Measurements from ENCODE around the gene MYCN.

MYCN gene

DNA sequence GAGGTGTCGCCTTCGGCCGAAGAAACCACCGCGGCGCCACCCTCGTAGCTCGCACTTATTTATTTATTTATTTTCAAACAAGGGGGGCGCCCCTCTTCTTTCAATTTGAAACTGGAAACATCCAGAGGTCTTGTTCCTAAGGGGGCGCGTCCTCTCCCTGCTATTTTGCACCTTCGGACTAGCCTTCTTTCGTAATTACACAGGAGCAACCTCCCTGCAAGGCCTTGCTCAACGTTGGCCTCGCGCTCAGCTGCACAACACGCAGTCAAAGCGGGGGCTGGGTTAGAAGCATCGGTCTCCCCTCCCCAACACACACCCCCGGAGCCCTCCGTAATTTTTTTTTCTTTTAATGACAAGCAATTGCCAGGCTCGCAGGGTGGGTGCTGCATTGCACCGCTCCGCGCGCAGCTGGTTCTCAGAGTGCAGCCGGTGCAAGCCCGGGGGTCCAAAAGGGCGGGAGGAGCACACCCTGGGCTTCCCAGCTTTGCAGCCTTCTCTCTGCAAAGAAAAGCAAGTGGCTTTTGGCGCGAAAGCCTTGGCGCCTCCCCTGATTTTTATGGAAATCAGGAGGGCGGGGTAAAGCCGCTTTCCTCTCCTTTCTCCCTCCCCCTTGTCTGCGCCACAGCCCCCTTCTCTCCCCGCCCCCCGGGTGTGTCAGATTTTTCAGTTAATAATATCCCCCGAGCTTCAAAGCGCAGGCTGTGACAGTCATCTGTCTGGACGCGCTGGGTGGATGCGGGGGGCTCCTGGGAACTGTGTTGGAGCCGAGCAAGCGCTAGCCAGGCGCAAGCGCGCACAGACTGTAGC is at the start of gene MYCN:
Gene MYCN (plus strand): TSS at position 697 of the 807 bp plus-strand sequence. CDS start 1,515 bp downstream, outside the sequence.
- peak; percentile 44 for DNase-seq
- peak within 1 kb of the TSS; percentile 33 for H3K27ac Mint-ChIP-seq
- H3K36me3 Mint-ChIP-seq: no peaks in the 10 kb centered on the region
- H3K27me3 Mint-ChIP-seq: peaks cover 79% of the 10 kb centered on the region
- no peaks in the 10 kb centered on the region for H3K9me3 Mint-ChIP-seq
- CTCF ChIA-PET: interaction anchor here (0.8 to 3.3 kb wide), 14 partner anchors 9 to 669 kb away, joined by 3 to 28 read pairs (median 4); no protein-coding TSS in a partner anchor
- peak within 1 kb of the TSS; percentile 59 for H3K4me3 Mint-ChIP-seq
- peaks cover 29% of the 10 kb centered on the region for H3K4me1 Mint-ChIP-seq

DNA sequence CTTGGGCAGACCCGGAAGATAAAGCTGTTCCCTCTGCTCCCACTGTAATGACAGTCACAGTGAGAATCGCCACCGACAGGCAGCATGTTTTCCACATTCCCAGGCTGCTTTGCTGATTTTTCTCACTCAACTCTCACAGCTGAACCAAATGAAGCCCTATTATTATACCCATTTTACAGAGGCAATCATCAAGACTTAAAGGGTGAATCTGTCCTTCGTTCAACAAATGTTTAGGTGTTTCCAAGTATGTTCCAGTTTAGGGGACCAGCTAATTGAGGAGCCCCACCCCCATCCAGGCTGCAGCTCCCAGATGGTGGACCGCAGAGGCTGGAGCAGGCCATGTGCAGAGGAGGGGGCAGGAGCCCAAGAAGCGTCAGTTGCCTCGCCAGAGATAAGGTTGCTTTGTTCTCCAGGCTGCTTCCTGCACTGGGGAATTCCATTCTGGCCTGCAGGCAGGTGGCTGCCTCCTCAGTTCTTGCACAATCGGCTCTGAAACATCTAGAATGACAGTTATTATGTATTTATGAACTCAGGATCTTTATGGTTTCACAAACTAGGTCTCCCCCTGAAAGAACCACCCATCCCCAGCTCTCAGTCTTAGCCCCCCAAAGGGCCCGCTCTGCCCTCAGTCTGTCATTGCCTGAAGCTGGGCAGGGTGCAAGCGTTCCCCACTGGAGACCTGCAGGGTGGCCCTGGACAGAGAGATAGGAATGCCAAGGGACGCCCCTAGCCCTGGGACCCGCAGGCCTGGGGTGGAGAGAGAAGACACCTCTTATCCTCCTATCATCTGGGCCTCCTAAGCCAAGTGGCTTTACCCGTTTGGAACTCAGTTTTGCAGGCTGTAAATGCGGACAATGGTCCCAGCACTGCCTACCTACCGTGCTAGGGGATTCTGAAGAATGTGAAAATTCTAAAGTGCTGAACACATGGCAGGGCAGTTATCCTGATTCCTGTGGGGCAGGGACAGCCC is 49.1 kb upstream of the MYCN start:
- Mint-ChIP-seq H3K9me3 (no peaks in the 10 kb centered on the region), H3K36me3 (no peaks in the 10 kb centered on the region), H3K4me3 (no peak overlapping the region), H3K4me1 (no peaks in the 10 kb centered on the region), H3K27ac (no peak overlapping the region), H3K27me3 (no peaks in the 10 kb centered on the region)
- CTCF ChIA-PET: no interaction called here
- no peak for DNase-seq

DNA sequence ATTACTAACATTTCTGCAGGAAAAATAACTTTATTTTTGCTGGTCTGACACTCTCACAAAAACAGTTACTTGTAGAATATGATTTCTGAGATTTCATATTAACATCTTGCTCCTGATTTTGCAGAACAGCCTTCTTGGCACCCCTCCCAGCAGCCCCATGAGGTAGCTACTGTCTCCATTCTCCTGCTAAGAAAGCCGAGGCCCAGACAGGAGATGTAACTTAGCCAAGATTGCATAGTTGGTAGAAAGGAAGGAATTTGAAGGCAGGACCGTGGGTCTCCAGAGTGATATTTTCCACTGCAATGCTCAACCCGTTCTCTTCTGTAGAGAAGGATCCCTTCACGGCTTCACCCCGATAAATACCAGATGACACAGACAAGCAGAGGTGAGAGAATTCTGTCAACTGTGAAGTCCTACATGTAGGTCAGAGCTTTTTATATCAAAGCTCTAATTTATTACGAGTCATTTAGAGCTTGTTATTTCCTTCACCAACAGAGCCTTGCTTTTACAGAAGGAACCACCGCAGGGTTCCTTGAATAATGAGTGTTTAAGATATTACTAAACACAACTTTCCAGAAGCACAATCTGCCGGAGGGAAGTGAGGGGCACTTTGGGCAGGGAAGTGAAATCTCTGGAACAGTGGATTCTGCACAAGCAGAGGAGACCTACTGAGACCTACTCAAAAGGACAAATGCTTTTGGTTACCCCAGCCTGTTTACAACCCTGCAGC is 48.0 kb upstream of the MYCN start:
- no peak overlapping the region for H3K4me3 Mint-ChIP-seq

DNA sequence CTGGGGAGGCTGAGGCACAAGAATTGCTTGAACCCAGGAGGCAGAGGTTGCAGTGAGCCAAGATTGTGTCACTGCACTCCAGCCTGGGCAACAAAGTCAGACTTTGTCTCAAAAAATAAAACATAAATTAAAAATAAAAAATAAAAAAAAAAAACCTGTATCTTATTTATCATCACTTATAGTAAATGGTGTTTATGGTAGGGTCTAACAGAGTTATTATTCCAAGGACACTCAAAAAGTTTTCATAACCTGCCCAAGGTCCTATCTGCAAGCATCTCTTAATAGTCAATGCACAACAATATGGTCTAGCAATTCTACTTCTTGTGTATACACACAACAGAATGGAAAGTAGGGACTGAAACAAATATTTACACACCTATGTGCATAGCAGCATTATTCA is 47.3 kb upstream of the MYCN start:
- Mint-ChIP-seq H3K36me3 (no peaks in the 10 kb centered on the region), H3K27me3 (no peaks in the 10 kb centered on the region), H3K4me3 (no peak overlapping the region), H3K4me1 (no peaks in the 10 kb centered on the region), H3K9me3 (peaks cover 3% of the 10 kb centered on the region), H3K27ac (no peak overlapping the region)
- no peak for DNase-seq
- CTCF ChIA-PET: interaction anchor here (0.7 kb wide), 1 partner anchor 1487 kb away, joined by 3 read pairs; no protein-coding TSS in a partner anchor

More for the DNA sequence above, 48.0 kb upstream of the MYCN start:
- Mint-ChIP-seq H3K4me1 (no peaks in the 10 kb centered on the region), H3K27me3 (no peaks in the 10 kb centered on the region), H3K9me3 (no peaks in the 10 kb centered on the region), H3K36me3 (no peaks in the 10 kb centered on the region), H3K27ac (no peak overlapping the region)
- CTCF ChIA-PET: no interaction called here
- DNase-seq: no peak

DNA sequence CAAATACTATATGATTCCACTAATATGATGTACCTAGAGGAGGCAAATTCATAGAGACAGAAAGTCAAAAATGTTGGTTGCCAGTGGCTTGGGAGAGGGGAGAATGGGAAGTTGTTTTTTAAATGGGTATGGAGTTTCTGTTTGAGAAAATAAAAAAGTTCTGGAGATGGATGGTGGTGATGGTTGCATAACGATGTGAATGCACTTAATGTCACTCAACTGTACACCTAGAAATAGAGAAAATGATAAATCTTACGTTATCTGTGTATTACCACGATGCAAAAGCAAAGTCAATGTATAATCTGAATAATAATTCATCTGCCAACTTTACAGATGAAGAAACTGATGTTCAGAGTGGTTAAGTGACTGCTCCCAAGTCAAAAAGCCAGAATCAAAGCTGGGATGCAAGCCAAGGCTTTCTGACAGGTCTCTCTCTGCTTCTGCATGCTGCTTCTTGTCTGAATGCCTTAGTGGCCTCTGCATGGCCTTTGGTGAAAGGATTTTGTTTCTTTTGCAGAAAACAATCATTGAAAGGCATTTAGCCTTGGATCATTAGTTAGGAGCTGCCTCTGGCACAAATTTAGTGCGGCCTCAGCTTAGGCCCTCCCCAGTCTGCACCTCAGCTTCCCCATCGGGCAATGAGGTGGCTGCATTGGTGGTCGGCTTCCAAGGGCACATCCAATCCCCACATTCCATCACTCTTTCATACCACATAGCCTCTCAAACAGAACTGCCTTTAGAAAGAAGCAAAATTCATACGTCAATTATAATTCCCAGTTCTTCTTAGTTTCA is 46.5 kb upstream of the MYCN start:
- CTCF ChIA-PET: interaction anchor here (0.7 kb wide), 1 partner anchor 1488 kb away, joined by 3 read pairs; no protein-coding TSS in a partner anchor
- H3K4me1 Mint-ChIP-seq: no peaks in the 10 kb centered on the region
- no peak for DNase-seq
- H3K27ac Mint-ChIP-seq: no peak overlapping the region
- H3K27me3 Mint-ChIP-seq: no peaks in the 10 kb centered on the region
- H3K4me3 Mint-ChIP-seq: no peak overlapping the region
- no peaks in the 10 kb centered on the region for H3K36me3 Mint-ChIP-seq
- peaks cover 6% of the 10 kb centered on the region for H3K9me3 Mint-ChIP-seq

DNA sequence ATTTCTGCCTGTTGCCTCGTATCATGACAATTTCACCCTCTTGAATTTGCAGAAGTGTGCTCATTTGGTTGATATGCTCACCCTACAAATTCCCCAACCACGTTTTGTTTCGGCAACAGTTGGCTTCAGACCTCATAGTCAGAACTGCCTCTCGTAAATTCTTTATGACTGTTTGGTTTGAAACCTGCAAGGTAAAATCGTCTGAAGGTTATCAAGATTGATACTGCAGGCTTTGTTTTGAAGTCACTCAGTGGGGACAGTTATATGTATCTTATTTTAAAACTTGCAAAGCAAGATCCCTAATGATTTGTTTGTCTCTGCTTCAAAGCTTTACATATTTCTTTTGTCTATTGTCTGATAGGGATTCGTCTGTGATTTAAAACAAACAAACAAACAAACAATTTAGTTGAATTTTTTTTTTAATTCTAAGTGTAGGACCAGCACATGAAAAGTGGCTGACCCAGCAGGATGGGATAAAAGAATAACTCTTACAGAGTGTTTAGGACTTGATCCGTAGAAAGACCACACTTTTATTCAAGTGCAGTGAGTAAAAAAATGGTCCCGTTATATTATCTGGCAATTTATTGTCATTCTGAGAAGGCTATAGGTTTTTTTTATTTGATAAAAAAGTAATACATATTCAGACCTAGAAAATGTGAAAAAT is 45.7 kb upstream of the MYCN start:
- peaks cover 6% of the 10 kb centered on the region for H3K9me3 Mint-ChIP-seq
- no peaks in the 10 kb centered on the region for H3K4me1 Mint-ChIP-seq
- CTCF ChIA-PET: no interaction called here
- DNase-seq: no peak
- no peak overlapping the region for H3K4me3 Mint-ChIP-seq
- no peak overlapping the region for H3K27ac Mint-ChIP-seq
- no peaks in the 10 kb centered on the region for H3K27me3 Mint-ChIP-seq
- H3K36me3 Mint-ChIP-seq: no peaks in the 10 kb centered on the region

DNA sequence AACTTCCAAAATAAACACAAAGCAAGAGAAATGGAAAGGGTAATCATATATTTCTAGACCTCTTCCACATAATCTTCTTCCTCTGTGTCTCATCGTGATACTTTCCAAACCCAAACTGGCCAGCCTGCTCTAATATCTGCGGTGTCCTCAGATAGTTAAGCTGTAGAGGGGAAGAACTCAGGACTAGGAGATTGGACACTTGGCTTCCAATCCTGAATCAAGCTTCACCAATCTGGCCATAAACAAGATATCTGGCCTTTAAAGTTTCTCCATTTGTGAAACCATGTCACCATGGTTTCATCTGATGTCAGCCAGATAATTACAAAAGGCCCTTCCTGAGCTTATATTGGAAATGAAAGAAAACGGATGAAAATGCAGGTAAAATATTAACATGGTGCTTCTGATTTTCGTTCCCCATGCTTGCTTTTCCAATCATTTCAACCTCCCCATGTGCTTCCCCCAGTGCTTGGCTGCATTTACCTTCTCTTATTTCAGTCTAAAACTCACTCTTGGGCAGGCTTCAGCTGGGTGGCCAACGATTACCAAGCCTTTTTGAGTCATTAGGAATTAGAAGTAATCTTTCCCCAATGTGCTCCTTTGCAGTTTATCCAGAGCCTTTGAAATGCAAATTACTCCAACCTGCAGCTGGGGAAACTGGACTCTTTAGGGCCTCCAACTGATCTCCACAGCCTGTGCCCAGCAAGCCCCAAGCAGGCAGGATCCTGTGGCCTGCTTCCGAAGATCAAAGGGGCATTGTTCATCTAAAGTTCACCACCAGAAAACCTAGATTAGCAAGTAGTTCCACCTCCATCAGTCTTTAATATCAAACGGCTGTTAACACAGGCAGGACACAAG is 44.5 kb upstream of the MYCN start:
- Mint-ChIP-seq H3K9me3 (peaks cover 6% of the 10 kb centered on the region), H3K4me3 (no peak overlapping the region), H3K27me3 (no peaks in the 10 kb centered on the region), H3K4me1 (no peaks in the 10 kb centered on the region), H3K36me3 (no peaks in the 10 kb centered on the region), H3K27ac (no peak overlapping the region)
- CTCF ChIA-PET: no interaction called here
- no peak for DNase-seq

DNA sequence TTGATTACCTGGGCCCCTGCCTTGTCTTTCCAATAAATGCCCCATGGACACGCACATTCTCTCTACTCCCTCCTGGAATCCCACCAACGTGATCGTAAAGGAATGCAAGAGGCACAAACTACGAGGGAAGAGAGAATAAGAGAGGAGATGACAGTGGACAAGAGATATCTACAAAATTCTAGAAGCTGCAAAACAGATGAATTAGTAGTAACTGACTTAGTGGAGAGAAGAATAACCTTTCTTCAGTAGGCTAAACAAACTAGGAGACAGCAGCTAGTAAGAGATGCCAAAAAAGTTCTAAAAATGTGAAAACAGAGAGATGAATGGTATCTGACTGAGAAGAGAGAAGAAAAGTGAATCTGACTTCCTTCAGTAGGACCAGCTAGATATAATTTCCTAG is 43.5 kb upstream of the MYCN start:
- H3K9me3 Mint-ChIP-seq: peaks cover 6% of the 10 kb centered on the region
- DNase-seq: no peak
- H3K27me3 Mint-ChIP-seq: no peaks in the 10 kb centered on the region
- CTCF ChIA-PET: no interaction called here
- H3K27ac Mint-ChIP-seq: no peak overlapping the region
- no peak overlapping the region for H3K4me3 Mint-ChIP-seq
- H3K36me3 Mint-ChIP-seq: no peaks in the 10 kb centered on the region
- no peaks in the 10 kb centered on the region for H3K4me1 Mint-ChIP-seq

DNA sequence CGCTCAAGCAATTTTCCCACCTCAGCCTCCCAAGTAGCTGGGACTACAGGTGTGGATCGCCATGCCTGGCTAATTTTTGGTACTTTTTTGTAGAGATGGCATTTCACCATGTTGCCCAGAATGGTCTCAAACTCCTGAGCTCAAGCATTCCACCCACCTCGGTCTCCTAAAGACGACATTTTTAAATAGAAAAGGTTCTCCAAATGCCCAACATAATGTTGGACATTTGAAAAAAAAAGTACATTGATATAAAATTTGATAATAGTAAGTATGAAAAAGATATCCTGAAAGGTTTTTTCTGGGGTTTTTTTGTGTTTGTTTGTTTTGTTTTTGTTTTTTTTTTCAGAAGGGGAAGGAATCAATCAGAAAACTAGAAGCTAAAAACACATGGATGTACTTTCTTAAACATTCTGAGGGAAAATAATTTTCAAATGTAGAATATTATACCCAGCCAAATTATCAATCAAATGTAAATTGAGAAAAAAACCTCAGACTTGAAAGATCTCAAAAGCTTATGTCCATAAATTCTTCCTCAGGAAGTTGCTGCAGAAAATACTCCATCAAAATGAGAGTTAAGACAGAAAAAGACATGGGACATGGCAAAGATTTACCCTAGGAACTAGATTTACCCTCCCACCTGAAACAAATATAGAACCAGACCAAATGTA is 42.8 kb upstream of the MYCN start:
- CTCF ChIA-PET: no interaction called here

DNA sequence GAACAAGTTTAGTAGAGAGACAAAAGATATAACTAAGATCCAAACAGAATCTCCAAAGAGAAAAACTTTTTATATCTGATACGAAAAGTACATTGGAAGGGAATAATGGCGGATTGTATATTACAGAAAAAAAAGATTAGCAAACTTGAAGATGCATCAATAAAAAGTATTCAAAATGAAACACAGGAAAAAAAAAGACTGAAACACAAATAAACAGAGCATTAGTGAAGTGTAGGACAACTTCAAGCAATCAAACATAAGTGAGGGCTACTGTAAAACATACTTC is 41.1 kb upstream of the MYCN start:
- peaks cover 6% of the 10 kb centered on the region for H3K9me3 Mint-ChIP-seq
- H3K27ac Mint-ChIP-seq: no peak overlapping the region
- H3K36me3 Mint-ChIP-seq: no peaks in the 10 kb centered on the region
- CTCF ChIA-PET: no interaction called here
- no peak for DNase-seq
- no peaks in the 10 kb centered on the region for H3K27me3 Mint-ChIP-seq
- no peaks in the 10 kb centered on the region for H3K4me1 Mint-ChIP-seq
- H3K4me3 Mint-ChIP-seq: no peak overlapping the region

More for the DNA sequence above, 42.8 kb upstream of the MYCN start:
- DNase-seq: no peak
- no peak overlapping the region for H3K27ac Mint-ChIP-seq
- H3K4me3 Mint-ChIP-seq: no peak overlapping the region
- no peaks in the 10 kb centered on the region for H3K4me1 Mint-ChIP-seq
- H3K9me3 Mint-ChIP-seq: peaks cover 6% of the 10 kb centered on the region
- H3K36me3 Mint-ChIP-seq: no peaks in the 10 kb centered on the region
- no peaks in the 10 kb centered on the region for H3K27me3 Mint-ChIP-seq

DNA sequence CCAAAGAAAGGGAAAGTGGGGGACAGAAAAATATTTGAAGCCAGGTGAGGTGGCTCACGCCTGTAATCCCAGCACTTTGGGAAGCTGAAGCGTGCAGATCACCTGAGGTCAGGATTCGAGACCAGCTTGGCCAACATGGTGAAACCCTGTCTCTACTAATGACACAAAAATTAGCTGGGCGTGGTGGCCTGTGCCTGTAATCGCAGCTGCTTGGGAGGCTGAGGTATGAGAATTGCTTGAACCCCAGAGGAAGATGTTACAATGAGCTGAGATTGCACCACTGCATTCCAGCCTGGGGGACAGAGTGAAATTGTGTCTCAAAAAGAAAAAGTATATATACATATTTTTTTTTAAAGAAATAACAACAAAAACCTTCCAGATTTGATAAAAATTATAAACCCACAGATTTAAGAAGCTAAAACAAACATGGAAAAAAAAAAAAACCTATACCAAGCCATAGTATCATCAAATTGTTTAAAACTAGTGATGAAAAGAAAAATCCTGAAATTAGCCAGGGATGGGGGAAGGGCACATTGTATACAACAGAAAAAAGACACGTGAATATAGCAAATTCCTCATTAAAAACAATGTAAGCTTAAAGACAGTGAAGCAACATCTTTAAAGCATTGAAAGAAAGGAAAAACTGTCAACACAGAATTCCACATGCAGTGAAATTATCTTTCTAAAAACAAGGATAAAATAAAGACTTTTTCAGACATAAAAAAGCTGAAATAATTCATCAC is 40.4 kb upstream of the MYCN start:
- no peak overlapping the region for H3K27ac Mint-ChIP-seq
- DNase-seq: no peak
- no peaks in the 10 kb centered on the region for H3K36me3 Mint-ChIP-seq
- H3K4me1 Mint-ChIP-seq: no peaks in the 10 kb centered on the region
- no peak overlapping the region for H3K4me3 Mint-ChIP-seq
- H3K9me3 Mint-ChIP-seq: peaks cover 6% of the 10 kb centered on the region
- no peaks in the 10 kb centered on the region for H3K27me3 Mint-ChIP-seq
- CTCF ChIA-PET: no interaction called here
